Pancreas (tissue), 10 donors: ENCODE measurements around the gene ZNF770. TPM values are rescaled to one million over a fixed set of nuclear protein-coding genes. Genes with fewer than 3 reads are reported as not detected.

Experiments used
- ATAC-seq, 4 donors: fragments of 200-7000 bp; cut with Tn5 transposase; one replicate each; pipeline versions ENCODE4 v1.8.0 to v1.9.1; 2020; ENCODE audit warnings: mild to moderate bottlenecking in 4 of 4, moderate library complexity in 4 of 4
- DNase-seq, 6 donors: peaks; one replicate each; pipeline ENCODE4 v3.0.0-alpha.2; 2020
- FAIRE-seq: peaks from 2 replicates; lab custom pipeline; 2012; peaks lifted over from hg19 to GRCh38; lab: Jason Lieb, UNC
- H3K27ac ChIP-seq, 4 donors: fragments of 200-600 bp; sonication (generic); 1 replicate in 3 of 4; 2 replicates in 1 of 4; pipeline versions ENCODE4 v1.5.0 to v1.8.0; 2020
- H3K27me3 ChIP-seq, 4 donors: fragments of 200-600 bp; one replicate each; pipeline ENCODE4 v1.8.0; 2021
- H3K36me3 ChIP-seq, 3 donors: fragments of 200-600 bp; sonication (generic) in 1 of 3; one replicate each; pipeline versions ENCODE4 v1.5.0 to v1.8.0; 2020 to 2021
- H3K4me1 ChIP-seq, 3 donors: fragments of 200-600 bp; one replicate each; pipeline ENCODE4 v1.8.0; 2021
- H3K4me3 ChIP-seq, 4 donors: fragments of 200-600 bp; sonication (generic) in 2 of 4; one replicate each; pipeline versions ENCODE4 v1.5.0 to v1.8.0; 2020 to 2021
- H3K9me3 ChIP-seq, 4 donors: fragments of 200-600 bp; one replicate each; pipeline ENCODE4 v1.8.0; 2021
- WGBS, 2 donors: extraction: QIAGEN DNeasy Blood & Tissue Kit; methylation state at CpG; one replicate each; pipeline ENCODE4 v1.1.7; 2013; 5-methylcytosine and 5-hydroxymethylcytosine counted together
- intact Hi-C, 3 donors: fragments of 100-400 bp; cut with DNase I; formaldehyde crosslinking; loops; one replicate each; pipeline versions ENCODE4 v1.11.1 to v1.14.2; 2022
- polyA plus RNA-seq, 2 donors: library from polyadenylated mRNA; stranded (reverse); fragments of 200-250 nt; gene quantifications; one replicate each; pipeline ENCODE4 v1.2.3, GENCODE V29; 2013
- total RNA-seq, 6 donors: library from RNA; stranded (reverse); fragmentation: NEBNext Ultra II Directional in 4 of 6; extraction: Animal tissue kit (Norgen Biotek cat#: 25700) in 4 of 6; gene quantifications; one replicate each; pipeline versions ENCODE4 v1.2.1 to v1.2.4, GENCODE V29; 2021 to 2023
- TF ChIP-seq, protein P1 (sequence below), 4 donors: fragments of 200-600 bp; sonication (generic) in 3 of 4; IDR thresholded peaks; one replicate each; pipeline versions ENCODE4 v1.5.0 to v1.8.0; 2021; ENCODE audit warnings: antibody characterized with exemption in 4 of 4
- donor health status: healthy with polysubstance abuse.
- donor health status: DM: no; HTN: no; CAD: no; lungs with moderate emphysema.
- donor health status: DM: no; HTN: no; CAD: no.
- donor health status: control.
- donor health status: control.
- donor health status: Bipolar disorder and iron deficiency.
- donor health status: DM: yes; HTN: yes; CAD: no.
- donor health status: DM: no; HTN: no; CAD: no.
- donor health status: DM: no; HTN: no; CAD: no.
- donor health status: DM: yes; HTN: yes; CAD: no.

The ZNF770 gene
- total and polyA plus RNA-seq, 8 donors, result 4.8 to 22.6 (median 14.2) TPM

DNA sequence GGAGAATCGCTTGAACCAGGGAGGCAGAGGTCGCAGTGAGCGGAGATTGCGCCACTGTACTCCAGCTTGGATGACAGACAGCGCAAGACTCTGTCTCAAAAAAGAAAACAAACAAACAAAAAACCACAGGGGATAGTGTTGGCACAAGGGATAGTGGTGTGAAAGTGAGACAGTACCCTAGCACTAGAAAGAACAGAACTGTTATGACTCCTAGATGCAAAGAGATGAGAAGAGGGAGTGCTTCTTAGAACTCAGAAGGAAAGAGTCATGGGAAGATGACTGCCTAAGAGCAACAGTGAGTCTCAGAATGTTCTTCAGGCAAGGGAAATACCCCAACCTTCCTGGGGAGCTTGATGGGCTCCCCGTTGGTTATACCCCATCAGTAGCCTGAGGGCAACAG is 17.8 kb upstream of the ZNF770 start:
- H3K36me3 ChIP-seq, result no peaks in the 10 kb centered on the region
- no peak overlapping the region for H3K4me3 ChIP-seq
- TF ChIP-seq, protein P1, sequence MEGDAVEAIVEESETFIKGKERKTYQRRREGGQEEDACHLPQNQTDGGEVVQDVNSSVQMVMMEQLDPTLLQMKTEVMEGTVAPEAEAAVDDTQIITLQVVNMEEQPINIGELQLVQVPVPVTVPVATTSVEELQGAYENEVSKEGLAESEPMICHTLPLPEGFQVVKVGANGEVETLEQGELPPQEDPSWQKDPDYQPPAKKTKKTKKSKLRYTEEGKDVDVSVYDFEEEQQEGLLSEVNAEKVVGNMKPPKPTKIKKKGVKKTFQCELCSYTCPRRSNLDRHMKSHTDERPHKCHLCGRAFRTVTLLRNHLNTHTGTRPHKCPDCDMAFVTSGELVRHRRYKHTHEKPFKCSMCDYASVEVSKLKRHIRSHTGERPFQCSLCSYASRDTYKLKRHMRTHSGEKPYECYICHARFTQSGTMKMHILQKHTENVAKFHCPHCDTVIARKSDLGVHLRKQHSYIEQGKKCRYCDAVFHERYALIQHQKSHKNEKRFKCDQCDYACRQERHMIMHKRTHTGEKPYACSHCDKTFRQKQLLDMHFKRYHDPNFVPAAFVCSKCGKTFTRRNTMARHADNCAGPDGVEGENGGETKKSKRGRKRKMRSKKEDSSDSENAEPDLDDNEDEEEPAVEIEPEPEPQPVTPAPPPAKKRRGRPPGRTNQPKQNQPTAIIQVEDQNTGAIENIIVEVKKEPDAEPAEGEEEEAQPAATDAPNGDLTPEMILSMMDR (IDR thresholded peaks at IDR 0.05), result no peak
- DNase-seq (no peak), ATAC-seq (no peak), FAIRE-seq (no peak)
- peaks cover 0 to 6% (median 0%) of the 10 kb centered on the region in 3 donors for H3K4me1 ChIP-seq
- WGBS, 2 donors, result 91 to 93% methylated on average over 6 of the region's 6 CpGs
- H3K27ac ChIP-seq, result no peak overlapping the region
- intact Hi-C loops, result no loop called here
- H3K27me3 ChIP-seq, result no peaks in the 10 kb centered on the region
- H3K9me3 ChIP-seq, result no peaks in the 10 kb centered on the region

DNA sequence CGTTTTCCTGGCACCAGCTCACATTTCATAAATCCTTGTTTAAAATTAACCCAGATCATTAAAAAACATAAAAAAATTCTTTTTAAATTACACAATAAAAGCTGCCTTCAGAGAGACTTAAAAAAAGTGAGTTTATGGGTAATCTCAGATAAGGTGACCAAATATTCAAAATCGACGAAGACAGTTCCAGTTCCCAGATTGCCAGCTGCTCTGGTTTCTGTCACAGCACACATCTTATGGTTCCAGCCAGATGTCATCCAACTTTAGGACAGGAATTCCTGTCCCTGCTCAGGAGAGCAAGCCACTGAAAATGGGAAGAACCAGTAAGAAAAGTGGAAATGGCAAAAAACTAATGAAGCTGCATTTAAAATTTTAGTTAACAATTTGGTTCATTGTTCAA is 15.8 kb upstream of the ZNF770 start:
- Histone ChIP-seq H3K4me3 (no peak overlapping the region), H3K9me3 (no peaks in the 10 kb centered on the region), H3K27ac (no peak overlapping the region), H3K4me1 (peaks cover 0 to 6% (median 0%) of the 10 kb centered on the region in 3 donors), H3K27me3 (no peaks in the 10 kb centered on the region), H3K36me3 (no peaks in the 10 kb centered on the region)
- intact Hi-C loops, result no loop called here
- ATAC-seq (no peak), DNase-seq (no peak), FAIRE-seq (no peak)
- 13 to 23% methylated on average over 3 of the region's 3 CpGs for WGBS, 2 donors
- TF ChIP-seq, protein P1 (IDR thresholded peaks at IDR 0.05), result no peak

DNA sequence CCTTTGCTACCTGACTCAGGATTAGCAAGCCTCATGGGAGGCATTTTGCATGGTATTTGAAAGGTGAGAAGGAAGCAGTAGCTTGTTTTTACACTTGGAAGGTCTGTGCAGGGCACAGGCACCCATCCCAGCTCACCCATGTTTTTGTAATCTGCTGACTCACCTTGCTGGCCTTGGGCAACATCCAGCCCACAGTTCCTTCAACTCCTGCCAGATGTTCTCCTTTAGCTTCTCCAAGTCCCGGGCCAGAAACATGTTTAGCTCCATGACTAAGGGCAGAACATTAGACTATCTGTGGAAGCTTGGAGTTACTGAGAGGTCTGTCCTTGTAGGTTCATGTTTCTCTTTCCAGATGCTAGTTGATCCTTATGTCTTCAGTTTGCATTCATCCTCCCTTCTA is 12.4 kb upstream of the ZNF770 start:
- H3K27me3 ChIP-seq, result no peaks in the 10 kb centered on the region
- 15 to 45% methylated on average over 1 of the region's 1 CpG for WGBS, 2 donors
- DNase-seq, result peak in 4 of 6 donors; percentile 38 to 74 (median 52)
- H3K36me3 ChIP-seq, result no peaks in the 10 kb centered on the region
- TF ChIP-seq, protein P1 (IDR thresholded peaks at IDR 0.05), result no peak
- no peak for FAIRE-seq
- H3K27ac ChIP-seq, result no peak overlapping the region
- peaks cover 0 to 6% (median 0%) of the 10 kb centered on the region in 3 donors for H3K4me1 ChIP-seq
- H3K4me3 ChIP-seq, result no peak overlapping the region
- peak; percentile 87 to 99 (median 91) for ATAC-seq
- intact Hi-C loops, result no loop called here
- no peaks in the 10 kb centered on the region for H3K9me3 ChIP-seq

DNA sequence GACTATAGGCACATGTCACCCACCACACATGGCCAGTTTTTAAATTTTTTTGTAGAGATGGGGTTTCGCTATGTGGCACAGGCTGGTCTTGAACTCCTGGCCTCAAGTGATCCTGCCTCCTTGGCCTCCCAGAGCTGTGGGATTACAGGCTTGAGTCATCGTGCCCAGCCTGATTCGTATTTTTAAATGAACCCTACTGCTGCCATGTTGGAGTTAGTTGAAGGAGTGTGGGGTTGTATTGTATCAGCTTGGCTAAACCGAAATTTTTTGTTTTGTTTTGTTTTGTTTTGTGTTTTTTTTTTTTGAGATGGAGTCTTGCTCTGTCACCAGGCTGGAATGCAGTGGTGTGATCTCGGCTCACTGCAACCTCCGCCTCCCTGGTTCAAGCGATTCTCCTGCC is 11.8 kb upstream of the ZNF770 start:
- DNase-seq (no peak), ATAC-seq (no peak), FAIRE-seq (no peak)
- no peaks in the 10 kb centered on the region for H3K36me3 ChIP-seq
- no peaks in the 10 kb centered on the region for H3K27me3 ChIP-seq
- H3K4me3 ChIP-seq, result no peak overlapping the region
- H3K27ac ChIP-seq, result no peak overlapping the region
- 85 to 94% methylated on average over 7 of the region's 7 CpGs for WGBS, 2 donors
- no peaks in the 10 kb centered on the region for H3K9me3 ChIP-seq
- peaks cover 0 to 6% (median 0%) of the 10 kb centered on the region in 3 donors for H3K4me1 ChIP-seq
- TF ChIP-seq, protein P1 (IDR thresholded peaks at IDR 0.05), result no peak
- intact Hi-C loops, result no loop called here

DNA sequence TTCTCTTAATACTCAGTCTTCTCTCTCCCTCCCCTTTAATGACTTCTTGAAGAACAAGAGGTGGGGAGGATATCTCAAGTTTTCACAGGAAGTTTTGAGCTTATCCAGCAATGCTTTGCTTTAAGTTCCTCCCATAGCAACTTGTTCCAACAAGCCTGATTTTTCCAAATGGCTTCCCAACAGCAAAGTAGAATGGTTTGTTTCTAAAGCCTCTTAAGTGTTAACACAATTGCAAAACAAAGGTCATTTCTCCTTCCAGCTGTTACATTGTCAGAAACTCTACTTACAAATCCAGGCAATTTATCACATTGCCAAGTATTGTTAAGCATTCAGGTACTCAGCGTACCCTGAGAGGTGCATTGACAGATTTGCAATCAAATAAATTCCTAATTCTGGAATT is 6.8 kb upstream of the ZNF770 start:
- no peaks in the 10 kb centered on the region for H3K36me3 ChIP-seq
- DNase-seq, result no peak
- H3K4me3 ChIP-seq, result no peak overlapping the region
- 64 to 68% methylated on average over 1 of the region's 1 CpG for WGBS, 2 donors
- ATAC-seq, result no peak
- no peaks in the 10 kb centered on the region for H3K4me1 ChIP-seq
- no peak for FAIRE-seq
- intact Hi-C loops, result no loop called here
- no peaks in the 10 kb centered on the region for H3K9me3 ChIP-seq
- H3K27me3 ChIP-seq, result no peaks in the 10 kb centered on the region
- TF ChIP-seq, protein P1 (IDR thresholded peaks at IDR 0.05), result no peak
- no peak overlapping the region for H3K27ac ChIP-seq
